Astrocyte (in vitro differentiated cells and primary cell): Measurements from ENCODE around the gene MKNK2. TPM values are rescaled to one million over a fixed set of nuclear protein-coding genes. Genes with fewer than 3 reads are reported as not detected.

Experiments
- DNase-seq: peaks from one replicate; pipeline ENCODE4 v3.0.0-alpha.2; 2010; ENCODE audit warnings: low read depth
- FAIRE-seq: peaks from 2 replicates; lab custom pipeline; 2011; peaks lifted over from hg19 to GRCh38; lab: Jason Lieb, UNC
- H2AFZ ChIP-seq: 2 replicates; pipeline ENCODE4 v1.6.0; 2012; ENCODE audit warnings: low read depth, low read length, inconsistent platforms
- H3K27ac ChIP-seq: 2 replicates; pipeline ENCODE4 v1.5.1; 2011; ENCODE audit warnings: low read depth, low read length, inconsistent platforms
- H3K27me3 ChIP-seq: 2 replicates; pipeline ENCODE4 v1.6.0; 2011; ENCODE audit warnings: low read length, inconsistent platforms; ENCODE audit not compliant: insufficient read depth
- H3K36me3 ChIP-seq: 2 replicates; pipeline ENCODE4 v1.5.1; 2011; ENCODE audit warnings: low read length, inconsistent platforms; ENCODE audit not compliant: insufficient read depth
- H3K4me1 ChIP-seq: 2 replicates; pipeline ENCODE4 v1.5.1; 2011; ENCODE audit warnings: low read length, inconsistent platforms; ENCODE audit not compliant: insufficient read depth
- H3K4me2 ChIP-seq: 2 replicates; pipeline ENCODE4 v1.6.0; 2012; ENCODE audit warnings: low read length, inconsistent platforms
- H3K4me3 ChIP-seq: 2 replicates; pipeline ENCODE4 v1.5.1; 2011; ENCODE audit warnings: low read depth, mild to moderate bottlenecking, low read length, inconsistent platforms; ENCODE audit not compliant: insufficient read depth
- H3K79me2 ChIP-seq: 2 replicates; pipeline ENCODE4 v1.6.0; 2012; ENCODE audit warnings: mild to moderate bottlenecking, low read length, inconsistent platforms; ENCODE audit not compliant: insufficient read depth
- H3K9ac ChIP-seq: 2 replicates; pipeline ENCODE4 v1.6.0; 2012; ENCODE audit warnings: mild to moderate bottlenecking, low read length, inconsistent platforms
- H3K9me3 ChIP-seq: 2 replicates; pipeline ENCODE4 v1.5.1; 2012; ENCODE audit warnings: low read depth, mild to moderate bottlenecking, low read length, inconsistent platforms; ENCODE audit not compliant: insufficient read depth
- H4K20me1 ChIP-seq: 2 replicates; pipeline ENCODE4 v1.6.0; 2012; ENCODE audit warnings: low read length, inconsistent platforms; ENCODE audit not compliant: insufficient read depth
- H3K27ac Mint-ChIP-seq: one replicate; pipeline ENCODE4 v1.8.0; 2021; ENCODE audit warnings: mild to moderate bottlenecking, mixed read lengths; ENCODE audit not compliant: unreplicated experiment
- H3K27me3 Mint-ChIP-seq: one replicate; pipeline ENCODE4 v1.8.0; 2021; ENCODE audit warnings: low read depth, mixed read lengths; ENCODE audit not compliant: unreplicated experiment
- H3K36me3 Mint-ChIP-seq: one replicate; pipeline ENCODE4 v1.8.0; 2021; ENCODE audit warnings: low read depth, mixed read lengths; ENCODE audit not compliant: unreplicated experiment
- H3K4me1 Mint-ChIP-seq: one replicate; pipeline ENCODE4 v1.8.0; 2021; ENCODE audit warnings: low read depth, mixed read lengths; ENCODE audit not compliant: unreplicated experiment
- H3K4me3 Mint-ChIP-seq: one replicate; pipeline ENCODE4 v1.8.0; 2021; ENCODE audit warnings: mild to moderate bottlenecking, moderate library complexity, mixed read lengths; ENCODE audit not compliant: unreplicated experiment
- H3K9me3 Mint-ChIP-seq: one replicate; pipeline ENCODE4 v1.8.0; 2021; ENCODE audit warnings: mild to moderate bottlenecking, mixed read lengths; ENCODE audit not compliant: unreplicated experiment
- EZH2 ChIP-seq: IDR thresholded peaks from 2 replicates; pipeline ENCODE4 v1.6.1; 2012; ENCODE audit warnings: mild to moderate bottlenecking, low read length, inconsistent platforms; ENCODE audit not compliant: insufficient read depth
- total RNA-seq: library from RNA; stranded (reverse); gene quantifications from 2 replicates; pipeline ENCODE4 v1.2.1, GENCODE V29; 2021
- TF ChIP-seq, protein P1 (sequence below): IDR thresholded peaks from 2 replicates; pipeline ENCODE4 v1.5.1; 2011; ENCODE audit warnings: low read depth, mild to moderate bottlenecking, inconsistent platforms, low read length, moderate library complexity; ENCODE audit not compliant: insufficient read depth

MKNK2 gene
- total RNA-seq, 1 donor from 2014 or later, result 146 TPM

DNA sequence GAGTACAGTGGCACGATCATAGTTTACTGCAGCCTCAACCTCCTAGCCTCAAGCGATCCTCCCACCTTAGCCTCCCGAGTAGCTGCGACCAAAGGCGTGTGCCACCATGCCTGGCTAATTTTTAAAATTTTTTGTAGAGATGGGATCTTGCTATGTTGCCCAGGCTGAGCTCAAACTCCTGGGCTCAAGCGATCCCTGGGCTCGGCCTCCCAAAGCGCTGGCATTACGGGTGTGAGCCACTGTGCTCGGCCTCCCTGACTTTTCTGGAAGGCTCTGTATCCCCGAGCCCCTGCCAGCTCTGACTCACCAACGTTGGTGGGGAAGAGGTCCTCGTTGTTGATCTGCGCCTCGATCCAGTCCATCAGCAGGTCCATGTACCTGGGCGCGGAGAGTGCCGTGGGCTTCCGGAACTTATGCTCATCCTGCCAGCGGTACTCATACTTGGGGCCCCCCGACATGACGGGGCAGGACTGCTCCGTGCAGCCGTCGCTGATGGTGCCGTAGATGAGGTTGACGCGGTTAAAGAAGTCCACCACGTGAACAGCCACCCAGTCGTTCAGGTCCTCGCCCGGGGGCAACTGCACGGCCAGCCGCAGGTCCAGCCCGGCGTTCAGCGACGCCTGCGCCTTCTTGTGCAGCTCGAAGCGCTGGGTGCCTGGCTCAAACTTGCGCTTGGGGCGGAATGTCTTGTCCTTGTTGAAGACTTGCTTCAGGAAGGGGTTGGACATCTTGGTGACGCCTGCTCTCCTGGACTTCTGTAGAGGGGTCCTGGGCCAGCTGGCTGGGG, 27.0 kb upstream of the MKNK2 start:
- H3K36me3 ChIP-seq, result peaks cover 11% of the 10 kb centered on the region
- H3K27ac ChIP-seq, result no peak overlapping the region
- no peak overlapping the region for H3K4me3 Mint-ChIP-seq
- H3K27me3 Mint-ChIP-seq, result no peaks in the 10 kb centered on the region
- no peak overlapping the region for H3K4me3 ChIP-seq
- H3K9ac ChIP-seq, result no peak overlapping the region
- H3K4me2 ChIP-seq, result no peak overlapping the region
- no peak overlapping the region for H2AFZ ChIP-seq
- no peaks in the 10 kb centered on the region for H3K27me3 ChIP-seq
- FAIRE-seq, result no peak
- H3K9me3 ChIP-seq, result no peaks in the 10 kb centered on the region
- TF ChIP-seq EZH2, result no peak
- TF ChIP-seq, protein P1, sequence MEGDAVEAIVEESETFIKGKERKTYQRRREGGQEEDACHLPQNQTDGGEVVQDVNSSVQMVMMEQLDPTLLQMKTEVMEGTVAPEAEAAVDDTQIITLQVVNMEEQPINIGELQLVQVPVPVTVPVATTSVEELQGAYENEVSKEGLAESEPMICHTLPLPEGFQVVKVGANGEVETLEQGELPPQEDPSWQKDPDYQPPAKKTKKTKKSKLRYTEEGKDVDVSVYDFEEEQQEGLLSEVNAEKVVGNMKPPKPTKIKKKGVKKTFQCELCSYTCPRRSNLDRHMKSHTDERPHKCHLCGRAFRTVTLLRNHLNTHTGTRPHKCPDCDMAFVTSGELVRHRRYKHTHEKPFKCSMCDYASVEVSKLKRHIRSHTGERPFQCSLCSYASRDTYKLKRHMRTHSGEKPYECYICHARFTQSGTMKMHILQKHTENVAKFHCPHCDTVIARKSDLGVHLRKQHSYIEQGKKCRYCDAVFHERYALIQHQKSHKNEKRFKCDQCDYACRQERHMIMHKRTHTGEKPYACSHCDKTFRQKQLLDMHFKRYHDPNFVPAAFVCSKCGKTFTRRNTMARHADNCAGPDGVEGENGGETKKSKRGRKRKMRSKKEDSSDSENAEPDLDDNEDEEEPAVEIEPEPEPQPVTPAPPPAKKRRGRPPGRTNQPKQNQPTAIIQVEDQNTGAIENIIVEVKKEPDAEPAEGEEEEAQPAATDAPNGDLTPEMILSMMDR, result no peak
- H3K79me2 ChIP-seq, result peaks cover 28% of the 10 kb centered on the region
- H4K20me1 ChIP-seq, result peaks cover 43% of the 10 kb centered on the region
- no peaks in the 10 kb centered on the region for H3K4me1 ChIP-seq
- no peaks in the 10 kb centered on the region for H3K4me1 Mint-ChIP-seq
- no peak for DNase-seq
- H3K9me3 Mint-ChIP-seq, result no peaks in the 10 kb centered on the region
- H3K36me3 Mint-ChIP-seq, result peaks cover 23% of the 10 kb centered on the region
- H3K27ac Mint-ChIP-seq, result no peak overlapping the region

DNA sequence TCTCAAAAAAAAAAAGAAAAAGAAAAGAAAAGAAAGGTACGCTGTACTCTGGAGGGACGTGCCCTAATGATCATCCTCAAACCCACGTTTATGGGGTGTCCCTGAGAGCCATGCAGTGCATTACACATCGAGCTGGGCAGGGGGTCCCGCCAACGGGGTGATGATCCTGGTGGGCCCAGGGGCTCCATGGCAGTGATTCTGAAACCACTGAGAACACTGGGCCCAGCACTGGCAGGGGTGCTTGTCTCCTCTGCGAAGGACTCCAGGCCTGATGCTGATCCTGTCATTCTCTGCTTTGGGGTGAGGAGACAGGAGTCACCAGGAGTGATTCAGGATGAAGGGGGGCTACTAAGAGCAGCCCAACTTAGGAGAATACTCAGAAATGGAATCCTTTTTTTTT, 26.4 kb upstream of the MKNK2 start:
- peaks cover 23% of the 10 kb centered on the region for H3K36me3 Mint-ChIP-seq
- H3K4me3 ChIP-seq, result no peak overlapping the region
- no peak overlapping the region for H2AFZ ChIP-seq
- no peaks in the 10 kb centered on the region for H3K4me1 Mint-ChIP-seq
- H3K4me2 ChIP-seq, result no peak overlapping the region
- H3K4me3 Mint-ChIP-seq, result no peak overlapping the region
- FAIRE-seq (no peak), DNase-seq (no peak)
- H3K9me3 ChIP-seq, result no peaks in the 10 kb centered on the region
- peaks cover 37% of the 10 kb centered on the region for H4K20me1 ChIP-seq
- peaks cover 14% of the 10 kb centered on the region for H3K36me3 ChIP-seq
- H3K27ac Mint-ChIP-seq, result no peak overlapping the region
- no peak overlapping the region for H3K9ac ChIP-seq
- no peaks in the 10 kb centered on the region for H3K4me1 ChIP-seq
- H3K27ac ChIP-seq, result no peak overlapping the region
- H3K79me2 ChIP-seq, result peaks cover 21% of the 10 kb centered on the region
- no peaks in the 10 kb centered on the region for H3K9me3 Mint-ChIP-seq
- no peak for TF ChIP-seq EZH2
- TF ChIP-seq, protein P1, result no peak
- no peaks in the 10 kb centered on the region for H3K27me3 Mint-ChIP-seq
- no peaks in the 10 kb centered on the region for H3K27me3 ChIP-seq

DNA sequence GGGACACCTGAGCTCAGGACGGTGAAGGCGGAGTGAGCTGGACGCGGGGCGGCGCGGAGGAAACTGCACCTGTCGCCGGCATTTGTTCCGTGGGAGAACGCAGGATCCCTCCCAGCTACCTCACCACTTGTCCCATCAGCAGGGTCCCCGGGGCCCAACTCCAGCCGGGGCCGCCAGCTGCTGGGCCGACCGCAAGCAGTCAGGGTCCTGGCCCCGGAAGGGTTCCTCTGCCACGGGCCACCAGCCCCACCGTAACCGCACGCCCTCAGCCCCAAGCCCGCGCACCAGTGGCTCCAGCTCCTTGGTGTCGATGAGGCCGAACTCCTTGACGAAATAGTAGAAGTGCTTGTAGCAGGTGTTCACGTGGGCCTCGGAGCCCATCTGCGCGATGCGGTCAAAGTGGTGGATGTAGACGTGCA, 25.5 kb upstream of the MKNK2 start:
- no peak overlapping the region for H3K4me3 ChIP-seq
- H4K20me1 ChIP-seq, result peaks cover 29% of the 10 kb centered on the region
- FAIRE-seq (no peak), DNase-seq (no peak)
- H3K27me3 ChIP-seq, result no peaks in the 10 kb centered on the region
- H3K27ac ChIP-seq, result no peak overlapping the region
- no peaks in the 10 kb centered on the region for H3K4me1 ChIP-seq
- H3K79me2 ChIP-seq, result peaks cover 14% of the 10 kb centered on the region
- Mint-ChIP-seq H3K27ac (no peak overlapping the region), H3K9me3 (no peaks in the 10 kb centered on the region), H3K27me3 (no peaks in the 10 kb centered on the region), H3K4me3 (no peak overlapping the region), H3K36me3 (peaks cover 28% of the 10 kb centered on the region), H3K4me1 (no peaks in the 10 kb centered on the region)
- no peak overlapping the region for H3K4me2 ChIP-seq
- H3K9ac ChIP-seq, result no peak overlapping the region
- peaks cover 17% of the 10 kb centered on the region for H3K36me3 ChIP-seq
- H3K9me3 ChIP-seq, result no peaks in the 10 kb centered on the region
- H2AFZ ChIP-seq, result no peak overlapping the region
- TF ChIP-seq, protein P1, result no peak
- no peak for TF ChIP-seq EZH2
